Osteoblast (primary cell): ENCODE results near the gene RIN1. TPM values are rescaled to one million over a fixed set of nuclear protein-coding genes. Genes with fewer than 3 reads are reported as not detected.

Experiments used
- DNase-seq: peaks from one replicate; pipeline ENCODE4 v3.0.0; 2011; ENCODE audit warnings: low spot score, mixed read lengths; ENCODE audit not compliant: insufficient read length; ENCODE audit errors: missing footprints
- H2AFZ ChIP-seq: 2 replicates; pipeline ENCODE4 v1.6.0; 2011; ENCODE audit warnings: mild to moderate bottlenecking, low read length
- H3K27ac ChIP-seq: 2 replicates; pipeline ENCODE4 v1.5.1; 2011; ENCODE audit warnings: mild to moderate bottlenecking, low read depth, low read length, moderate library complexity
- H3K27me3 ChIP-seq: 2 replicates; pipeline ENCODE4 v1.6.0; 2012; ENCODE audit warnings: mild to moderate bottlenecking, control low read depth, inconsistent platforms, low read length, moderate library complexity; ENCODE audit not compliant: insufficient read depth
- H3K36me3 ChIP-seq: 2 replicates; pipeline ENCODE4 v1.5.1; 2011; ENCODE audit warnings: mild to moderate bottlenecking, low read length, control low read depth, moderate library complexity; ENCODE audit not compliant: insufficient read depth
- H3K4me1 ChIP-seq: 2 replicates; pipeline ENCODE4 v1.5.1; 2011; ENCODE audit warnings: mild to moderate bottlenecking, low read length, control low read depth, moderate library complexity; ENCODE audit not compliant: insufficient read depth
- H3K4me2 ChIP-seq: 2 replicates; pipeline ENCODE4 v1.6.0; 2011; ENCODE audit warnings: mild to moderate bottlenecking, low read length; ENCODE audit not compliant: insufficient read depth
- H3K4me3 ChIP-seq: fragments of 200-600 bp; sonication (generic); 3 replicates; pipeline ENCODE4 v1.5.1; 2012; ENCODE audit warnings: mild to moderate bottlenecking, low read length, inconsistent platforms; ENCODE audit not compliant: insufficient read depth
- H3K79me2 ChIP-seq: 2 replicates; pipeline ENCODE4 v1.6.0; 2012; ENCODE audit warnings: mild to moderate bottlenecking, low read length, control low read depth, inconsistent platforms; ENCODE audit not compliant: insufficient read depth
- H3K9me3 ChIP-seq: 2 replicates; pipeline ENCODE4 v1.5.1; 2011; ENCODE audit warnings: low read depth, low read length, control low read depth
- H4K20me1 ChIP-seq: 2 replicates; pipeline ENCODE4 v1.6.0; 2012; ENCODE audit warnings: mild to moderate bottlenecking, low read length, control low read depth; ENCODE audit not compliant: insufficient read depth
- total RNA-seq: library from RNA; depleted of rRNA; stranded (reverse); fragments of >200 nt; gene quantifications from 2 replicates; pipeline ENCODE4 v1.2.3, GENCODE V29; 2012
- TF ChIP-seq, protein P1 (sequence below): IDR thresholded peaks from 2 replicates; pipeline ENCODE4 v1.5.1; 2011; ENCODE audit warnings: mild to moderate bottlenecking, low read depth, low read length, moderate library complexity; ENCODE audit errors: extremely low read depth

RIN1 gene
- total RNA-seq, 1 donor: 27.1 TPM

DNA sequence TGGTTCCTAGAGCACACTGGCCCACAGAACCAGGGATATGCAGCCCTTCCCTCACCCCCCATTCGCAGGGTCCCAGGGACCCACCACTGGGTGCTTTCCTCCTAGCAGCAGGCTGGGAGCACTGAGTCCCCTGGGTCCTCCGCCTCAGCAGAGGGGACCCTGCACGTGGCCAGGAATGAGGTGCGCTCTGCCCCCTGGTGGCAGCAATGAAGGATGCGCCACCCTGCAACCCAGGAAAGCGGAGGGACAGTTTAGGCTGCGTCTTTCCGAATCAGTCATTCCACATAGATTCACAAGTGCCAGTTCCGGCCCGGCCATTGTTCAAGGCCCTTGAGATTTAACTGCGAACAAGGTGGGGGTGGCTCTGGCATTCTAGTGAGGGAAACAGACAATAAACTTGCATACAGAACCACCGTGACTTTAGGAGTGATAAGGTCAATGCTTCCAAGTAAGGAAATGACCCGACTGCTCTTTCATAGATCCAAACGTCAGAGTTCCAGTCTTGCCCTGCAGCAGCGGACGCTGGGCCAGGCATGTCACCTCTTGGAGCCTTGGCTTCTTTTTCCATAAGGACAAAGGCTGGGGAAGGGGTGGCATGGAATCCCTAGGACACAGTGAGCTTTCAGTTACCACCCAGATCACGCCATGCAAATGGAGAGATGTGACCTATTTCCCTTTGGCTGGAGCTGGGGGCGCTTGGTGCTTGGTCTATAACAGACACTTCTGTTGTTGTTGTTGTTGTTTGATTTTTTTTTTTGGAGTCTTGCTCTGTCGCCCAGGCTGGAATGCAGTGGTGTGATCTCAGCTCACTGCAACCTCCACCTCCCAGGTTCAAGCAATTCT, 7.7 kb downstream of the RIN1 start:
- peak; percentile 97 for DNase-seq
- H3K9me3 ChIP-seq: no peaks in the 10 kb centered on the region
- H3K4me1 ChIP-seq: peaks cover 51% of the 10 kb centered on the region
- peaks cover 25% of the 10 kb centered on the region for H3K36me3 ChIP-seq
- H3K4me3 ChIP-seq: no peak overlapping the region
- H3K79me2 ChIP-seq: peaks cover 13% of the 10 kb centered on the region
- H3K27ac ChIP-seq: peak overlapping the region; percentile 77
- H2AFZ ChIP-seq: peak overlapping the region; percentile 49
- TF ChIP-seq, protein P1, sequence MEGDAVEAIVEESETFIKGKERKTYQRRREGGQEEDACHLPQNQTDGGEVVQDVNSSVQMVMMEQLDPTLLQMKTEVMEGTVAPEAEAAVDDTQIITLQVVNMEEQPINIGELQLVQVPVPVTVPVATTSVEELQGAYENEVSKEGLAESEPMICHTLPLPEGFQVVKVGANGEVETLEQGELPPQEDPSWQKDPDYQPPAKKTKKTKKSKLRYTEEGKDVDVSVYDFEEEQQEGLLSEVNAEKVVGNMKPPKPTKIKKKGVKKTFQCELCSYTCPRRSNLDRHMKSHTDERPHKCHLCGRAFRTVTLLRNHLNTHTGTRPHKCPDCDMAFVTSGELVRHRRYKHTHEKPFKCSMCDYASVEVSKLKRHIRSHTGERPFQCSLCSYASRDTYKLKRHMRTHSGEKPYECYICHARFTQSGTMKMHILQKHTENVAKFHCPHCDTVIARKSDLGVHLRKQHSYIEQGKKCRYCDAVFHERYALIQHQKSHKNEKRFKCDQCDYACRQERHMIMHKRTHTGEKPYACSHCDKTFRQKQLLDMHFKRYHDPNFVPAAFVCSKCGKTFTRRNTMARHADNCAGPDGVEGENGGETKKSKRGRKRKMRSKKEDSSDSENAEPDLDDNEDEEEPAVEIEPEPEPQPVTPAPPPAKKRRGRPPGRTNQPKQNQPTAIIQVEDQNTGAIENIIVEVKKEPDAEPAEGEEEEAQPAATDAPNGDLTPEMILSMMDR: peak; percentile 94
- peak overlapping the region; percentile 62 for H3K4me2 ChIP-seq
- H4K20me1 ChIP-seq: peaks cover 15% of the 10 kb centered on the region
- no peaks in the 10 kb centered on the region for H3K27me3 ChIP-seq

DNA sequence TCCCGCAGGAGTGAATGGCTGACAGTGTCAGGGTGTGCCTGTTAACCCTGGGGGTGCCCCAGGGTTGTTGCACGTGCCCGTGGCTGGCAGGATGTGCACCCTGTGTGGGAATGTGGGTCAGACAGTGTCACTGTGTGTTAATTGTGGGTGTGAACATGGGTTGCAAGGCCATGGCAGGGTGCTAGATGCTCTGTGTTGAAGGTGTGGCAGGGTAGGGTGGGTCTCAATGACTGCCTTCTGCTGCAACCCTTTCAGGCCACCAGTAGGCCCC, 8.3 kb downstream of the RIN1 start:
- no peaks in the 10 kb centered on the region for H3K27me3 ChIP-seq
- H3K4me3 ChIP-seq: no peak overlapping the region
- DNase-seq: peak; percentile 79
- peak overlapping the region; percentile 77 for H3K27ac ChIP-seq
- peaks cover 19% of the 10 kb centered on the region for H3K36me3 ChIP-seq
- TF ChIP-seq, protein P1: no peak
- H3K79me2 ChIP-seq: peaks cover 8% of the 10 kb centered on the region
- peak overlapping the region; percentile 62 for H3K4me2 ChIP-seq
- H2AFZ ChIP-seq: no peak overlapping the region
- H4K20me1 ChIP-seq: peaks cover 10% of the 10 kb centered on the region
- H3K4me1 ChIP-seq: peaks cover 53% of the 10 kb centered on the region
- no peaks in the 10 kb centered on the region for H3K9me3 ChIP-seq

DNA sequence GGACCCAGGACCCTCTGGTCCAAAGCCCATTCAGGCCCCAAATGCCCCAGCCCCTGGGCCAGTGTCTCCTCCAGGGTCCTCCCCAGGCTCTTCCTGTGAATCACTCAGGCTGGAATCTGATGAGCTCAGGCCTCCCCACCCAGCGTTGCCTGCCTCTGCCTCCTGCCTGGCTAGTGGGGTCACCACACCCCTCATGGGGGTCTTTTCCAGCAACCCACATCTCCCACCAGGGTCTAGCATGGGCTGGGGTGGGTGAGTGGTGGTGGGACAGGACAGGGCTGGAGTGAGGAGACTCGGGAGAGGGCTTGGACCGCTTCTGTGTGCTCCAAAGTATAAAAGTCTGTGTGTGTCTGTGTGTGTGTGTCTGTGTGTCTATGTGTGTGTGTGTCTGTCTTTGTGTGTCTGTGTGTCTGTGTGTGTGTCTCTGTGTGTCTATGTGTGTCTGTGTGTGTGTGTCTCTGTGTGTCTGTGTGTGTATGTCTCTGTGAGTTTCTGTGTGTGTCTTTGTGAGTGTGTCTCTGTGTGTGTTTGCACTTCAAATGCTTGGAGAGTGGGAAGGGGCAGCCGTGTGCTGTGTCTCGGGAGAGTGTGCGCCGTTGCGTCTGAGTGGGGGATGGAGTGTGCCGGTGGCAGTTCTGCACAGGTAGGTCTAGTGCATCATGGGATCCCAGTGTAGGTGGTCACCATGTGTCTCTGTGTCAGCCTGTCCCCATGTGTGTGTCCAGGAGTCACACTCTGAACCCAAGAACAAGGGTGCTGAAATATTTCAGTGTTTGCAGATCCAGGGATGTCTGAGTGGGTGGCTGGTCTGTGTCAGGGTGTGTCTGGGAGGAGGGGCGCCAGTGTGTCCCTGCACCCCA, 8.8 kb downstream of the RIN1 start:
- H4K20me1 ChIP-seq: peaks cover 4% of the 10 kb centered on the region
- DNase-seq: peak; percentile 95
- H3K4me2 ChIP-seq: peak overlapping the region; percentile 62
- H3K79me2 ChIP-seq: peaks cover 3% of the 10 kb centered on the region
- peaks cover 14% of the 10 kb centered on the region for H3K36me3 ChIP-seq
- TF ChIP-seq, protein P1: no peak
- no peaks in the 10 kb centered on the region for H3K9me3 ChIP-seq
- H3K4me3 ChIP-seq: no peak overlapping the region
- peak overlapping the region; percentile 63 for H2AFZ ChIP-seq
- peak overlapping the region; percentile 77 for H3K27ac ChIP-seq
- H3K27me3 ChIP-seq: no peaks in the 10 kb centered on the region
- H3K4me1 ChIP-seq: peaks cover 57% of the 10 kb centered on the region
